Trophoblast cell (in vitro differentiated cells and primary cell): ENCODE measurements around the gene GABRG3.

Source experiments
- DNase-seq, 2 donors: peaks; one replicate each; pipeline ENCODE4 v3.0.0-alpha.2; 2016
- H2AFZ ChIP-seq: 2 replicates; pipeline ENCODE4 v1.6.1; 2013; ENCODE audit warnings: low read length, moderate library complexity, mild to moderate bottlenecking; ENCODE audit not compliant: insufficient read depth, poor library complexity
- H2AK5ac ChIP-seq: 2 replicates; pipeline ENCODE4 v1.6.1; 2013; ENCODE audit warnings: mild to moderate bottlenecking, low read length
- H2BK120ac ChIP-seq: 2 replicates; pipeline ENCODE4 v1.6.1; 2013; ENCODE audit warnings: low read length, mild to moderate bottlenecking, moderate library complexity; ENCODE audit not compliant: insufficient read depth, poor library complexity
- H2BK12ac ChIP-seq: 2 replicates; pipeline ENCODE4 v1.6.1; 2013; ENCODE audit warnings: mild to moderate bottlenecking, low read length, moderate library complexity
- H2BK5ac ChIP-seq: 2 replicates; pipeline ENCODE4 v1.6.1; 2013; ENCODE audit warnings: low read length, low read depth, moderate library complexity, mild to moderate bottlenecking; ENCODE audit not compliant: poor library complexity
- H3K14ac ChIP-seq: 2 replicates; pipeline ENCODE4 v1.6.1; 2013; ENCODE audit warnings: mild to moderate bottlenecking, low read length
- H3K18ac ChIP-seq: 2 replicates; pipeline ENCODE4 v1.6.1; 2013; ENCODE audit warnings: mild to moderate bottlenecking, low read length
- H3K23ac ChIP-seq: 2 replicates; pipeline ENCODE4 v1.6.1; 2013; ENCODE audit warnings: low read length
- H3K27ac ChIP-seq: 2 replicates; pipeline ENCODE4 v1.5.1; 2013; ENCODE audit warnings: low read depth, mild to moderate bottlenecking, inconsistent platforms, low read length, moderate library complexity
- H3K27me3 ChIP-seq: 2 replicates; pipeline ENCODE4 v1.6.1; 2013; ENCODE audit warnings: inconsistent platforms, mild to moderate bottlenecking, low read length, moderate library complexity; ENCODE audit not compliant: insufficient read depth
- H3K36me3 ChIP-seq, 2 experiments: 1 replicate in 1 of 2; 2 replicates in 1 of 2; pipeline ENCODE4 v1.6.1; 2013; ENCODE audit warnings: low read length in 2 of 2, mild to moderate bottlenecking in 2 of 2, moderate library complexity in 1 of 2; ENCODE audit not compliant: insufficient read depth in 2 of 2, control insufficient read depth in 1 of 2
- H3K4ac ChIP-seq: 2 replicates; pipeline ENCODE4 v1.6.1; 2013; ENCODE audit warnings: low read depth, mild to moderate bottlenecking, low read length, moderate library complexity
- H3K4me1 ChIP-seq, 2 experiments: 1 replicate in 1 of 2; 2 replicates in 1 of 2; pipeline ENCODE4 v1.6.1; 2013; ENCODE audit warnings: low read length in 2 of 2, mild to moderate bottlenecking in 2 of 2, moderate library complexity in 1 of 2; ENCODE audit not compliant: insufficient read depth in 2 of 2, control insufficient read depth in 1 of 2
- H3K4me2 ChIP-seq: 2 replicates; pipeline ENCODE4 v1.6.1; 2013; ENCODE audit warnings: inconsistent platforms, mild to moderate bottlenecking, low read length, moderate library complexity
- H3K4me3 ChIP-seq: 2 replicates; pipeline ENCODE4 v1.5.1; 2013; ENCODE audit warnings: mild to moderate bottlenecking, low read depth, low read length, inconsistent platforms
- H3K79me1 ChIP-seq: one replicate; pipeline ENCODE4 v1.6.1; 2013; ENCODE audit warnings: low read length
- H3K79me2 ChIP-seq: 2 replicates; pipeline ENCODE4 v1.6.1; 2013; ENCODE audit warnings: low read length, mild to moderate bottlenecking; ENCODE audit not compliant: control insufficient read depth, insufficient read depth, poor library complexity
- H3K9ac ChIP-seq: 2 replicates; pipeline ENCODE4 v1.6.1; 2013; ENCODE audit warnings: mild to moderate bottlenecking, low read length
- H3K9me3 ChIP-seq: 2 replicates; pipeline ENCODE4 v1.6.1; 2013; ENCODE audit warnings: low read depth, mild to moderate bottlenecking, control low read depth, inconsistent platforms, low read length; ENCODE audit not compliant: insufficient read depth
- H4K12ac ChIP-seq: 2 replicates; pipeline ENCODE4 v1.6.1; 2013; ENCODE audit warnings: low read depth, mild to moderate bottlenecking, low read length, moderate library complexity
- H4K8ac ChIP-seq: 2 replicates; pipeline ENCODE4 v1.6.1; 2013; ENCODE audit warnings: low read depth, mild to moderate bottlenecking, low read length, moderate library complexity
- H4K91ac ChIP-seq: one replicate; pipeline ENCODE4 v1.6.1; 2013; ENCODE audit warnings: low read depth, mild to moderate bottlenecking, low read length, moderate library complexity
- WGBS: extraction: QIAGEN DNeasy Blood & Tissue Kit; methylation state at CpG from one replicate; pipeline ENCODE4 v1.1.7; 2013; ENCODE audit warnings: missing lambda C conversion rate; ENCODE audit not compliant: insufficient read length, insufficient coverage; ENCODE audit errors: extremely low coverage; 5-methylcytosine and 5-hydroxymethylcytosine counted together

The GABRG3 gene

GRCh38 chr15:27061739-27062138 is 90.8 kb downstream of the GABRG3 start:
- Histone ChIP-seq H3K23ac (no peak overlapping the region), H2BK5ac (no peak overlapping the region), H2BK120ac (no peak overlapping the region), H3K9me3 (no peaks in the 10 kb centered on the region), H4K8ac (no peak overlapping the region), H2AFZ (no peak overlapping the region), H3K18ac (no peak overlapping the region), H3K4me1 (peaks cover 4 to 5% of the 10 kb centered on the region in 2 experiments), H3K36me3 (no peaks in the 10 kb centered on the region), H3K27ac (no peak overlapping the region), H3K14ac (no peak overlapping the region), H4K12ac (no peak overlapping the region), H4K91ac (no peak overlapping the region), H3K4me3 (no peak overlapping the region), H3K27me3 (no peaks in the 10 kb centered on the region), H3K79me2 (no peaks in the 10 kb centered on the region), H3K4ac (no peak overlapping the region), H2BK12ac (no peak overlapping the region), H3K4me2 (no peak overlapping the region), H3K79me1 (no peaks in the 10 kb centered on the region), H2AK5ac (no peak overlapping the region), H3K9ac (no peak overlapping the region)
- no peak for DNase-seq
- WGBS, result no CpG with 5 or more reads among the region's 6 CpGs

- H3K18ac ChIP-seq, result no peak overlapping the region
- H3K4me2 ChIP-seq, result no peak overlapping the region
- H2BK5ac ChIP-seq, result no peak overlapping the region
- no peak overlapping the region for H3K9ac ChIP-seq
- no peak overlapping the region for H2BK12ac ChIP-seq
- H2AFZ ChIP-seq, result no peak overlapping the region
- H3K4me3 ChIP-seq, result no peak overlapping the region
- no peaks in the 10 kb centered on the region for H3K27me3 ChIP-seq
- H3K23ac ChIP-seq, result no peak overlapping the region
- H3K4me1 ChIP-seq, result peaks cover 2 to 3% of the 10 kb centered on the region in 2 experiments
- H2AK5ac ChIP-seq, result no peak overlapping the region
- no peak overlapping the region for H4K8ac ChIP-seq
- no peak overlapping the region for H2BK120ac ChIP-seq
- H4K12ac ChIP-seq, result no peak overlapping the region
- no peak overlapping the region for H3K4ac ChIP-seq
- peaks cover 3% of the 10 kb centered on the region for H3K9me3 ChIP-seq
- DNase-seq, result no peak
- no CpG with 5 or more reads among the region's 9 CpGs for WGBS
- H3K14ac ChIP-seq, result no peak overlapping the region
- H3K36me3 ChIP-seq, result no peaks in the 10 kb centered on the region
- H3K79me2 ChIP-seq, result no peaks in the 10 kb centered on the region
- H4K91ac ChIP-seq, result no peak overlapping the region
- no peaks in the 10 kb centered on the region for H3K79me1 ChIP-seq
- no peak overlapping the region for H3K27ac ChIP-seq
These were observed 92.0 kb downstream of the GABRG3 start for GRCh38 chr15:27062951-27063350.

- Histone ChIP-seq H2BK12ac (no peak overlapping the region), H2BK120ac (no peak overlapping the region), H3K14ac (no peak overlapping the region), H3K9me3 (peaks cover 7% of the 10 kb centered on the region), H3K36me3 (no peaks in the 10 kb centered on the region), H4K91ac (no peak overlapping the region), H4K8ac (no peak overlapping the region), H2BK5ac (no peak overlapping the region), H2AFZ (no peak overlapping the region), H4K12ac (no peak overlapping the region), H2AK5ac (no peak overlapping the region), H3K4ac (no peak overlapping the region), H3K79me1 (no peaks in the 10 kb centered on the region), H3K4me2 (no peak overlapping the region), H3K27me3 (no peaks in the 10 kb centered on the region), H3K27ac (no peak overlapping the region), H3K9ac (no peak overlapping the region), H3K18ac (no peak overlapping the region), H3K4me1 (no peaks in the 10 kb centered on the region), H3K23ac (no peak overlapping the region), H3K79me2 (no peaks in the 10 kb centered on the region), H3K4me3 (no peak overlapping the region)
- no CpG with 5 or more reads among the region's 12 CpGs for WGBS
- DNase-seq, result no peak
These were observed 93.1 kb downstream of the GABRG3 start for GRCh38 chr15:27064080-27064479.

GRCh38 chr15:27065151-27065550 is 94.2 kb downstream of the GABRG3 start:
- no peak overlapping the region for H4K91ac ChIP-seq
- H3K4me2 ChIP-seq, result no peak overlapping the region
- no peak overlapping the region for H3K14ac ChIP-seq
- H3K27ac ChIP-seq, result no peak overlapping the region
- no CpG with 5 or more reads among the region's 7 CpGs for WGBS
- H3K4me3 ChIP-seq, result no peak overlapping the region
- H2AFZ ChIP-seq, result no peak overlapping the region
- no peak overlapping the region for H4K8ac ChIP-seq
- H3K23ac ChIP-seq, result no peak overlapping the region
- H3K9me3 ChIP-seq, result peaks cover 7% of the 10 kb centered on the region
- no peak overlapping the region for H2BK5ac ChIP-seq
- H3K27me3 ChIP-seq, result no peaks in the 10 kb centered on the region
- H3K36me3 ChIP-seq, result no peaks in the 10 kb centered on the region
- no peak overlapping the region for H4K12ac ChIP-seq
- no peak overlapping the region for H3K9ac ChIP-seq
- H3K18ac ChIP-seq, result no peak overlapping the region
- no peak for DNase-seq
- no peak overlapping the region for H2AK5ac ChIP-seq
- H3K4ac ChIP-seq, result no peak overlapping the region
- no peaks in the 10 kb centered on the region for H3K79me2 ChIP-seq
- H3K4me1 ChIP-seq, result no peaks in the 10 kb centered on the region
- H2BK120ac ChIP-seq, result no peak overlapping the region
- H2BK12ac ChIP-seq, result no peak overlapping the region
- no peaks in the 10 kb centered on the region for H3K79me1 ChIP-seq
